ENCODE measurements around the gene SLC1A4. TPM values are rescaled to one million over a fixed set of nuclear protein-coding genes. Genes with fewer than 3 reads are reported as not detected.

The SLC1A4 gene
- total and polyA plus RNA-seq, 8 donors: 10.9 to 72.7 (median 23.1) TPM

DNA sequence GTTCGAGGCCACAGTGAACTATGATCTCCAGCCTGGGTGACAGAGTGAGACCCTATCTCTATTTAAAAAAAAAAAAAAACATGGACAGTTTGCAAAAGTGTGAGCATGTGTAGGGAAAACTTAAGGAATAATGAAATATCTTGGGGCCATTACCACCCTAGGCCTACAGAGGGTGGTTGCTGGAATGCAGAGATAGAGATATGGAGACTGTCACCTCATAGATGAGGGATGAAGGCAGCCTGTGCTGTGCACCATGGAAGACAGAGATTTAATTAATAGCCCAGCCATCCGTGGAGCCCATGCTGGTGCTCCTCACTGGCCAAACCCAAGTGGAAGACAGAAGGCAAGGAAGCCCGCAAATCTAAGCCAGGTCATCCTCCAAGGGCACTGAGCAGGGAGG lies 50.4 kb downstream of the SLC1A4 start:
- no peak for FAIRE-seq
- intact Hi-C loops (cut with DNase I): loop anchor here (2.0 to 10.0 kb wide), 3 partner anchors 122 to 125 kb away; no protein-coding TSS in a partner anchor
- 86 to 92% methylated on average over 3 of the region's 3 CpGs for WGBS, 2 donors
- no peaks in the 10 kb centered on the region for H3K36me3 ChIP-seq
- H3K27ac ChIP-seq: no peak overlapping the region
- H3K9me3 ChIP-seq: no peaks in the 10 kb centered on the region
- ATAC-seq: no peak
- TF ChIP-seq, protein P1, sequence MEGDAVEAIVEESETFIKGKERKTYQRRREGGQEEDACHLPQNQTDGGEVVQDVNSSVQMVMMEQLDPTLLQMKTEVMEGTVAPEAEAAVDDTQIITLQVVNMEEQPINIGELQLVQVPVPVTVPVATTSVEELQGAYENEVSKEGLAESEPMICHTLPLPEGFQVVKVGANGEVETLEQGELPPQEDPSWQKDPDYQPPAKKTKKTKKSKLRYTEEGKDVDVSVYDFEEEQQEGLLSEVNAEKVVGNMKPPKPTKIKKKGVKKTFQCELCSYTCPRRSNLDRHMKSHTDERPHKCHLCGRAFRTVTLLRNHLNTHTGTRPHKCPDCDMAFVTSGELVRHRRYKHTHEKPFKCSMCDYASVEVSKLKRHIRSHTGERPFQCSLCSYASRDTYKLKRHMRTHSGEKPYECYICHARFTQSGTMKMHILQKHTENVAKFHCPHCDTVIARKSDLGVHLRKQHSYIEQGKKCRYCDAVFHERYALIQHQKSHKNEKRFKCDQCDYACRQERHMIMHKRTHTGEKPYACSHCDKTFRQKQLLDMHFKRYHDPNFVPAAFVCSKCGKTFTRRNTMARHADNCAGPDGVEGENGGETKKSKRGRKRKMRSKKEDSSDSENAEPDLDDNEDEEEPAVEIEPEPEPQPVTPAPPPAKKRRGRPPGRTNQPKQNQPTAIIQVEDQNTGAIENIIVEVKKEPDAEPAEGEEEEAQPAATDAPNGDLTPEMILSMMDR (IDR thresholded peaks at IDR 0.05): no peak
- no peaks in the 10 kb centered on the region for H3K27me3 ChIP-seq
- H3K4me3 ChIP-seq: no peak overlapping the region
- no peaks in the 10 kb centered on the region for H3K4me1 ChIP-seq
- no peak for DNase-seq

DNA sequence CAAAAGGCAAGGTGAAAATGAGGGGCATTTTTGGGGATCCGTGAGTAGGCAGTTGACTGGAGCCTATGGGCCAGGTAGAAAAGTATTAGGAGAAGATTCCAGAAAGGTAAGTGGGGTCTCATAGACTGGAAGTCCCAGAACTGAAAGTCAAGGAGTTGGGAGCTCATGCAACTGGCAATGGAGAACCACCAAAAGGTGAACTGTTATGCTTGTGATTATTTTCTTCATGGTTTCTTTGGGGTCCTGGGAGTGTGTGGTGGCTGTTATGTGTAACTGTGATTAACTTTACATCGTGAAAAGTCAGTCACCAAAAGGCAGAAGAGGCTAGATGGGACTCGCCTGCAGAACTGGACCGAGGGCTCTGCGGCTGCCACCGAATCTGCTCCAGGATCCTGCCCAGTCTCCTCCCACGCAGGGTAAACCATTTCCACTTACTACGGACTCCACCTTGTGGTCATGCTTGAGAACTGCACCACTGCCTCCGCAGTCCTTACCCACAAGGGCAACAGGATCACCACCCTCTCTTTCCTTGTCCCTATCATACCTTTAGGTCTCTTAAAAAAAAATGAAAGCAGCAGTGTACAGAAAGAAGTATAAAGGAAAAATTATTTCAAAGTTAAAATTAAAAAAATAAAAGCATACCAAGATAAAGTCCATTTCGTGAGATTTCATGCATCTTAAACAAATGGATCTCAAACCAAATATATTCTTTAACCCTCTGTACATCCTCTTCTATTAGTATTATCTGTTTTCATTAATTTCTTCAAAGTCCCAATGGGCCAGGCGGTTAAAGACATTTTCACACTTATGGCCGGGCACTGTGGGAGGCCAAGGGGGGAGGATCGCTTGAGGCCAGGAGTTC lies 51.4 kb downstream of the SLC1A4 start:
- 21 to 25% methylated on average over 13 of the region's 13 CpGs for WGBS, 2 donors
- TF ChIP-seq, protein P1 (IDR thresholded peaks at IDR 0.05): peak; percentile 82 to 95 (median 92)
- H3K4me3 ChIP-seq: no peak overlapping the region
- no peaks in the 10 kb centered on the region for H3K27me3 ChIP-seq
- no peaks in the 10 kb centered on the region for H3K9me3 ChIP-seq
- no peak for FAIRE-seq
- no peak overlapping the region for H3K27ac ChIP-seq
- intact Hi-C loops (cut with DNase I): loop anchor here (2.0 to 10.0 kb wide), 3 partner anchors 123 to 126 kb away; no protein-coding TSS in a partner anchor
- H3K36me3 ChIP-seq: no peaks in the 10 kb centered on the region
- H3K4me1 ChIP-seq: no peaks in the 10 kb centered on the region
- peak; percentile 76 to 91 (median 85) for DNase-seq
- ATAC-seq: peak; percentile 96 to 100 (median 99)

DNA sequence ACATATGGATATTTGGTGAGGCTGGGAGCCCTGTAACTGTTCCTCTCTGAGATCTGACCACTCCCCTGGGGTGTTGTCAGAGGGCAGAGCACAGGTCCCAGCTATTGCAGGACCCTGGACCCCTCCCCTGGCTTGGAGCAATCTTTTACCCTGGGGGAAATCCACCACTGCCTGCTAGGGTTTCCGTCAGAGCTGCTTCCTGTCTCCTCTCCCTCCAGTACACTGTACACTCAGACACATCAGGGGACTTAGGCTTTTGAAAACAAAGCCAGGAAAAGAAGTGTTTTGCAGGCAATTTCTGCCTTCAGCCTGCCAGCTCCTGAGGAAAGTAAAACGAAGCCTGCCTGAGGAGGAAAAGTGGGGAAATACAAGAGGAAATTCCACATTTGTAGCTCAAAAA lies 53.8 kb downstream of the SLC1A4 start:
- no peaks in the 10 kb centered on the region for H3K27me3 ChIP-seq
- 71 to 72% methylated on average over 2 of the region's 2 CpGs for WGBS, 2 donors
- no peaks in the 10 kb centered on the region for H3K36me3 ChIP-seq
- no peaks in the 10 kb centered on the region for H3K4me1 ChIP-seq
- intact Hi-C loops (cut with DNase I): loop anchor here in 2 of 3 donors (5.0 to 10.0 kb wide), 2 partner anchors 126 to 128 kb away; no protein-coding TSS in a partner anchor
- H3K9me3 ChIP-seq: no peaks in the 10 kb centered on the region
- H3K27ac ChIP-seq: no peak overlapping the region
- DNase-seq (no peak), FAIRE-seq (no peak), ATAC-seq (no peak)
- TF ChIP-seq, protein P1 (IDR thresholded peaks at IDR 0.05): no peak
- no peak overlapping the region for H3K4me3 ChIP-seq

DNA sequence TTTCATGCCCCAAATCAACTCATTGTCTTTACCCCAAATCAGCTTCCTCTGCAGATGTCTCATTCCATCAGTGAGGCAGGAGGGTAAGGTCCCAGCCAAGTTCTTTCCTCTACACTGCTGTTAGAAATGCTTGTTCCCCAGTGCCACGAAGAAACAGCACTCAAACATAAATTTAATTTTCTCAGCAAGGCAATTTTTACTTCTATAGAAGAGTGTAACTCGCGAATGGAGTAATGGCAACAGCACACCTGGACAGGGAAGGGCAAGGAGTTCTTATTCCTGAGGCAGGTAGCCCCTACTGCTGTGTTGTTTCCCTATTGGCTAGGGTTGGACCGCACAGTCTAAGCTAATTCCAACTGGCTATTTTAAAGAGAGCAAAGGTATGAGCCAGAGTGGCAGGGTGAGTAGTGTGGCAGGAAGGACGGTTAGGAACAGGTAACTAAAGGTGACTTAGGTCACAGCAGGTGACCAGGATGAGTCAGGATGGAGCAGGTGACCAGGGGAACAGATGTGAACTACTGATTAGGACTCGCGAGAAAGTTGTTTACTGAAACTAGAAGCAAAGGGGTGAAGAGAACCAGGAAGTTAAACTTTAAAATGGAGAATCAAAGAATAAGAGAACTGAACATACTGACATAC lies 55.0 kb downstream of the SLC1A4 start:
- TF ChIP-seq, protein P1 (IDR thresholded peaks at IDR 0.05): no peak
- Histone ChIP-seq H3K36me3 (no peaks in the 10 kb centered on the region), H3K27ac (no peak overlapping the region), H3K4me3 (no peak overlapping the region), H3K9me3 (no peaks in the 10 kb centered on the region), H3K27me3 (no peaks in the 10 kb centered on the region), H3K4me1 (no peaks in the 10 kb centered on the region)
- no peak for ATAC-seq
- intact Hi-C loops (cut with DNase I): loop anchor here in 2 of 3 donors (5.0 to 10.0 kb wide), 2 partner anchors 127 to 129 kb away; no protein-coding TSS in a partner anchor
- no peak for FAIRE-seq
- 80 to 81% methylated on average over 7 of the region's 7 CpGs for WGBS, 2 donors
- DNase-seq: no peak

All from pancreas (tissue), 10 donors.